ENCODE data around the gene NFATC2IP.

The NFATC2IP gene

GRCh38 chr16:29009050-29009837 is 58.5 kb downstream of the NFATC2IP start:
- H3K4me3 ChIP-seq (ENCODE audit: low read length) = no peak overlapping the region
- TF ChIP-seq, protein P1, sequence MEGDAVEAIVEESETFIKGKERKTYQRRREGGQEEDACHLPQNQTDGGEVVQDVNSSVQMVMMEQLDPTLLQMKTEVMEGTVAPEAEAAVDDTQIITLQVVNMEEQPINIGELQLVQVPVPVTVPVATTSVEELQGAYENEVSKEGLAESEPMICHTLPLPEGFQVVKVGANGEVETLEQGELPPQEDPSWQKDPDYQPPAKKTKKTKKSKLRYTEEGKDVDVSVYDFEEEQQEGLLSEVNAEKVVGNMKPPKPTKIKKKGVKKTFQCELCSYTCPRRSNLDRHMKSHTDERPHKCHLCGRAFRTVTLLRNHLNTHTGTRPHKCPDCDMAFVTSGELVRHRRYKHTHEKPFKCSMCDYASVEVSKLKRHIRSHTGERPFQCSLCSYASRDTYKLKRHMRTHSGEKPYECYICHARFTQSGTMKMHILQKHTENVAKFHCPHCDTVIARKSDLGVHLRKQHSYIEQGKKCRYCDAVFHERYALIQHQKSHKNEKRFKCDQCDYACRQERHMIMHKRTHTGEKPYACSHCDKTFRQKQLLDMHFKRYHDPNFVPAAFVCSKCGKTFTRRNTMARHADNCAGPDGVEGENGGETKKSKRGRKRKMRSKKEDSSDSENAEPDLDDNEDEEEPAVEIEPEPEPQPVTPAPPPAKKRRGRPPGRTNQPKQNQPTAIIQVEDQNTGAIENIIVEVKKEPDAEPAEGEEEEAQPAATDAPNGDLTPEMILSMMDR (IDR thresholded peaks at IDR 0.05; ENCODE audit: insufficient read depth, low read depth, low read length, missing control alignments) = no peak
- DNase-seq (ENCODE audit: low read depth) = no peak

GRCh38 chr16:29009838-29010166 is 59.1 kb downstream of the NFATC2IP start:
- TF ChIP-seq, protein P1 (IDR thresholded peaks at IDR 0.05; ENCODE audit: insufficient read depth, low read depth, low read length, missing control alignments) = no peak
- no peak overlapping the region for H3K4me3 ChIP-seq (ENCODE audit: low read length)
- DNase-seq (ENCODE audit: low read depth) = no peak

DNA sequence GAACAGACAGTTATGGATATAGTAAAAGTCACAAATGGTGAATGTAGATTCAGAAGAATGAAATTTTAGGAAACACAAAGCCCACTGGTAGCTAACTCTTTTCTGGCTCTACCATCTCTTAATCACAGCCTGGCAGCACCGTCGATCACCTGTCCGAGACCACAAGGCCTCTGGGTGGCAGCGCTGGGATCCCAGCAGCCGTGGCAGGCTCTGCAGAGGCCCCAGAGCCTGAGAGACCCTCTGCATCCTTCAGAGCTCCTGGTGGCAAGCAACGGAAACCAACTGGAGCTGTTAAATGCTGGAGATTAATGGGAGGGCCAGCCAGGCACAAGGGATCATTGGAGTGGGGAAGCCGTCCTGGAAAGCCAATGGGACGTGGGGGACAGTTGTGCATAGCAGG is 60.4 kb downstream of the NFATC2IP start:
- DNase-seq (ENCODE audit: low read depth) = no peak
- no peak overlapping the region for H3K4me3 ChIP-seq (ENCODE audit: low read length)

GRCh38 chr16:29011851-29012250 is 61.1 kb downstream of the NFATC2IP start:
- TF ChIP-seq, protein P1 (IDR thresholded peaks at IDR 0.05; ENCODE audit: insufficient read depth, low read depth, low read length, missing control alignments) = no peak
- no peak overlapping the region for H3K4me3 ChIP-seq (ENCODE audit: low read length)
- DNase-seq (ENCODE audit: low read depth) = no peak

More for the DNA sequence above, 60.4 kb downstream of the NFATC2IP start:
- TF ChIP-seq, protein P1 (IDR thresholded peaks at IDR 0.05; ENCODE audit: insufficient read depth, low read depth, low read length, missing control alignments) = no peak

DNA sequence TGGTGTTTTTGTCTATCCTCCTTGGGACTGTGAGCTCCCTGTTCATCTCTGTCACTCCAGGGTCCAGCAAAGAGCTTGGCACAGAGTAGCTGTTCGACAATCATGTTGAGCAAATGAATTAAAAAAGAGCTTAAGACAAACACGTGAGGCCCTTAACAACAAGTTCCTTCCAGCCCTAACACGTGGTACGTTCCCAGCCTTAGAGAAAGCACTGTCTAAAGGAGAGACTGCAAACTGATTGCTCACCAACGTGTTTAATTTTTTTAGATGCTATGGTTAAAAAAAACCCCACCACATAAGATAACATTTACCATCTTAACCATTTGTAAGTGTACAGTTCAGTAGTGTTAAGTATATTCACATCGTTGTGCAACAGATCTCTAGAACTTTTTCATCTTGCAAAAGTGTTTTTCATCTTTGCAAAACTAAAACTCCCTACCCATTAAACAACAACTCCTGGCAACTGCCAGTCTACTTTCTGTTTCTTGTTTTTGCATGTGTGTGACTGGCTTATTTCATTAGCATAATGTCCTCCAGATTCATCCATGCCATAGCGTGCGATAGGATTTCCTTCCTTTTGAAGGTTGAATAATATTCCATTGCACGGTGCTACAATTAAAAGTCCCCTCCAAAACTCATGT is 62.3 kb downstream of the NFATC2IP start:
- TF ChIP-seq, protein P1 (IDR thresholded peaks at IDR 0.05; ENCODE audit: insufficient read depth, low read depth, low read length, missing control alignments) = no peak
- no peak overlapping the region for H3K4me3 ChIP-seq (ENCODE audit: low read length)
- peak; percentile 24 for DNase-seq (ENCODE audit: low read depth)

- no peak overlapping the region for H3K4me3 ChIP-seq (ENCODE audit: low read length)
- TF ChIP-seq, protein P1 (IDR thresholded peaks at IDR 0.05; ENCODE audit: insufficient read depth, low read depth, low read length, missing control alignments) = no peak
- no peak for DNase-seq (ENCODE audit: low read depth)
Observed at GRCh38 chr16:29014561-29015069, 63.9 kb downstream of the NFATC2IP start.

Data from epithelial cell of esophagus (primary cell).